DMS 273 (cell line): ENCODE data around the gene WNT4.

ENCODE experiments used
- DNase-seq: peaks from one replicate; lab custom pipeline; 2025; ENCODE audit not compliant: unreplicated experiment; lab: John Stamatoyannopoulos, UW

The WNT4 gene

DNA sequence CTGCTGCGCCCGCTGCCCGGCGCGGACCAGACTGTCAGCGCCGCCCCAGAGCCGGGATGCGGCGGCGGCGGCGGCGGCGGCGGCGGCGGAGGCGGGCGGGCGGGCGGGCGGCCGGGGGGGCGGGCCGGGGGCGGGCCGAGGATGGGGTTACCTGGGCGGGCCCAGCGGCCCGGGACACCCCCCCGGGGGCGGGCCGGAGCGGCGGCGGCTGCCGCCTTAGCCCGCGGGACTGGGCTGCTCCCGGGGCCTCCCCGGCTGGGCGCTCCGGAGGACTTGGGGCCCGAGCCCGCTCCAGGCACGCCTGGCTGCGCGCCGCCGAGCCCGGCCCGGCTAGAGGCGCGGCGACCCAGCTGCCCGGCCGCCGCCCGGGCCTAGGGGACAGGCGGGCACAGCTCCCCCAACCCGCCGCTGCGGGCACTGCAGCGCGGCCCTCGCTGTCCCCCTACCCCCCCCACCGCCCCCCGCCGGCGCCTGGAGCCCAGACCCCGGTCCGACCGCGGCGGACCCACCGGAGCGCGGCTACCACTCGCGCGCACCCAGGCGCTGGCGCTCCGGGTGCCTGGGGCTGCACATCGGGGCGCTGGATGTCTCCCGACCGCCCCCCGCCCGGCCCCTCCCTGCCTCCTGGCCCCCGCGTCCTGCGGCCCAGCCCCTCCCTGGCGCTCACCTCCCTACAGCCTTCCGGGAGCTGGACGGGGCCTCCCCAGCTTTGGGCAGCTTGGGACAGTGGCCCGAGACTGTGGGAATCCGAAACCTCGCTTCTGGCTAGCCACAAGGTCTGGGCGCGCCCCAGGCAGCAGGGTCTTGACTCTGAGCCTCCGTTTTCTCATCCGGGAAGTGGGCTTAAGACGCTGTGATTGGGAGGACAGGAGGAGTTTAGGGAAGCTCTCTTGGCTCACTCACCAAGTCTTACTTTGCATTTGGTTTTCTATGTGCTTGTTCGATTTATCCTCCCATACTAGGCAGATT, at the start of gene WNT4:
Gene WNT4, minus strand, starts transcription at position 33 of the 969 bp plus-strand sequence. CDS start 175 bp downstream, outside the sequence.
- peak; percentile 81 for DNase-seq

DNA sequence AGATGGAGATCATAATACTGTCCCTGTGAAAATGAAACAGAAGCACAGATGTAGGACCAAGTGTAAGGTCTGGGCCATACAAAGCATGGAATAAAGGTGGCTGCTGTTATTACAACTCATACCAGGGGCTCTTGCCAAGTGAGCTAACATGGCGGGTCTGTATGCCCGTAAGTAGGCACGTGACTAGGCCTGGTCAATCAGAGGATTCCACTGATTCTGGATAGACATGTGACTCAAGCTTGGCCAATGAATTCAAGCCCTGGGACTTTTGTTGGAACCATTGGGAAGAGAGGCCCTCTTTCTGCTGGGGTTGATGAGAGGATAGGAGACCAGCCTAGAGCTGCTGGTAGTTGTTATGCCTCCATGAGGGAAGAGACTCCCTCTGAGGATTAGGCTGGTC, 47.8 kb upstream of the WNT4 start:
- no peak for DNase-seq

DNA sequence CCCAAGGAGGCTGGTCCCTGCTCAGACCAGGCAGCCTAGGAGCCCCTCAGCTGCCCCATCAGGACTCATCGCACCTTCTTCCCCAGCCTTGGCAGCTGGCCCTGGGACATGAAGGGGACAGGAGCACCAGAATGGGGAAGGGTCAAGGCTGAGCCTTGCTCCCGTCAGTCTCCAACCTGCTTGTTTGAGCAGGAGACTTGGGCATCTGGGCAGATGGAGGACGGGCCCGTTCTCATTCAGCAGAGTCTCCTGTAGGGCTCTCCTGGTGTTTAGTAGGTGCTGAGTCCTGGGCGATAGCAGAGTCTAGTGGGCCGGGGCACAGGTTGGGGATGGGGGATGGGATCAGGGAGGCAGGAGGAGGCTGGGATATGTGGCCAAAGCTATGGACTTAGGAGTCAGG, 47.4 kb upstream of the WNT4 start:
- DNase-seq = no peak

DNA sequence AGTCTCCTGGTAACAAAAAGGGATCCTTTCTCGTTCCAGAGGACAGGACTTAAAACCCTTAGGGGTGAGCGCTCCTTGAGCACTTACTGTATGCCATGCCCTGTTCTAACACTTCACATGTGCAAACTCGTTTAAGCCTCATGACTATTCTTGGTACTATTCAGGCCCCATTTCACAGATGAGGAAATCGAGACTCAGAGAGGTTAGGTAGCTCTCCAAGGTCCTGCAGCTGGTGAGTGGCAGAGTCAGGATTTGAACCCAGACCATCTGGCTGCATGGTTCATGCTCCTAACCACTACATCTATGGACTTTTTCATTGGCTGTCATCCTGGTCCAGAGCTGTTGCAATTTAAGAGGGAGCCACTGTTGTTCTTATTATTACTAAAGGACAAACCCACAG, 46.7 kb upstream of the WNT4 start:
- DNase-seq = no peak

DNA sequence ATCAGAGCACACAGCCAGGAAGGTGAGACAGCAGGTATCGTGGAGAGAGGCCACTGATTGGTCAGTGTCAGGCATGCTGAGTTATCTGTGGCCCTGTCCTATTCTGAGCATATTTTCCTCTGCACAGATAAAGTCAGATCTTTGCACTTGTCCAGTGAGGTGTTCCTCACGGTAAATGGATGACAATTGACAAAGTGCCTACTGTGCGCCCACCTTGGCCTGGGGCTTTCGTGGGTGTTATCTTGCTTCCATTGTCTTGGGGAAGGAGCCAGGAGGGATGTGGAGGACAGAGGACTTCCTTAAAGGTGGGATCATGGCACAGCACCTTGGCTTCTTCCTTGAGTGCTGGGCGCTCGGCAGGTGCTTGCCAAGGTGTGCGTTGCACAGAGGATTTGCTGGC, 46.0 kb upstream of the WNT4 start:
- DNase-seq = no peak

DNA sequence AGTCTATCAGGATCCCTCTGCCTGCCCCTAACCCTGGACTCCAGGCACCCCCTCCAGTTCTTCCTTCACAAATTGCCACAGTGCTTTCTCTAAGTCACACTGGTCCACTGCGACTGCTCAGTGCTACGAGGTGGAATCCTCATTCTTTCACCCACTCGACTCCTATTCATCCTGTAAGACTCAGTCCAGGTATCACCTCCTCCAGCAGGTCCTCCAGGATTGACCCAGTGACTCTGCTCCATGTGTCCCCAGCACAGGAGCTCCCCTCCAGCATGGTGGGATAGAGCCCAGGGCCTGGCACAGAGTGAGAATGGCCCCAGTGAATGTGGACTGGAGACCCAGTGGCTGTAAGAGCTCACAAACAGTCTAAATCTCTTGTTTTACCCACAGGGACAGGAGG, 45.5 kb upstream of the WNT4 start:
- no peak for DNase-seq

DNA sequence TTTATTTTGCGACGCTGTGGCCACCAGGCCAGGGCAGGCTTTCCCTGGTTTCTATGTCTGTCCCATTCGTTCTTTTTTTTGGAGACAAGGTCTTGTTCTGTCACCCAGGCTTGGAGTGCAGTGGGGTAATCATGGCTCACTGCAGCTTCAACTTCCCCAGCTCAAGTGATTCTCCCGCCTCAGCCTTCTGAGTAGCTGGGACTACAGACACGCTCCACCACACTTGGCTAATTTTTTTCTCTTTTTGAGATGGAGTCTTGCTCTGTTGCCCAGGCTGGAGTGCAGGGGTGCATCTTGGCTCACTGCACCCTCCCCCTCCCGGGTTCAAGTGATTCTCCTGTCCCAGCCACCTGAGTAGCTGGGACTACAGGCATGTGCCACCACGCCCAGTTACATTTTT, 43.4 kb upstream of the WNT4 start:
- no peak for DNase-seq

DNA sequence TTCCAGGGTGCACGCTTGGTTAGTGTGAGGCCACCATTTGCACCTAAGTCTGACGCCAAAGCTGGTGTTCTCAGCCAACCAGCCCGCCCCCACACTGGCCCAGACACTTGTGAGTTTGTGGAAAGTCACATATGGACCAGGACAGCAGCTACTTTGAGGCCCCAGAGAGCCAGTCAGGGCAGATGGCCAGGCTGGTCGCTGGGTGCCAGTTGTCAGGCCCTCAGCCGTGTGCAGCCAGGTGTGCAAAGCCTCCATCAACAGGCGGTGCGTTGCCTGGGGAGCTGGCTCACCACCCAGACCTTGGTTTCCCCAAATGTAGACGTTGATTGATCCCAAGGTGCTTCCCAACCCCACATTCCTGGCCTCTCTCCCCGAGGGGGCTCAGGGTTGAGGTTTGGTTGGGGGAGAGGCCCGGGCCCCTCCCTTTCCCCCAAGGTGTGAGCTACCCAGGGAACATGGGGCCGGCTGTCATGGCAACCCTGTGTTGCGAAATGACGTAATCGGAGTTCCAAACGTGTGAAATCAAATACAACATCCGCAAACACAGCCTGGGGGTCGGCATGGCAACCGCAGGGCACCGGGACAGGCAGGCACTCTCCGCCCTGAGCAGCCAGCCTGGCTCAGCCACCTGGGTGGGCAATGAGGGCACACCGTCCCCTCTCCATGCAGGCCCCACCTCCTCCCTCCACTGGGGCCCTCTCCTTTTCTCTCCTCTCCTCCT, 42.2 kb upstream of the WNT4 start:
- DNase-seq = peak; percentile 89

DNA sequence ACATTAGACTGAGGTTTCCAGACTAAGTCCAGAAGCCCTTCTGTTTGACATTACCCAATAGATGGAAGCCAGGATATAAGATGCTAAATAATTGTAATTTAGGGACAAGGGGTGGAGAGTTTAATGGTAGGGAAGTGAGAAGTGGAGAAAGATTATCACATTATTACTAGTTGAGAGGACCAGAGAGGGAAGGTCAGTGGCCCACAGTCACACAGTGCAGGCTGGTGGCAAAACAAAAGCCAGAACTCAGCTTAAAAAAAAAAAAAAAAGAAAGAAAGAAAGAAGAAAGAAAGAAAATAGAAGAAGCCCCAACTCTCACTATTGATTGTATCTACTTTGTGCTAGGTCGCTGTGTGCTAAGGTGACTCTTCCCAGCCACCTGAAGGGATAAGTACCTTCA, 41.6 kb upstream of the WNT4 start:
- no peak for DNase-seq

DNA sequence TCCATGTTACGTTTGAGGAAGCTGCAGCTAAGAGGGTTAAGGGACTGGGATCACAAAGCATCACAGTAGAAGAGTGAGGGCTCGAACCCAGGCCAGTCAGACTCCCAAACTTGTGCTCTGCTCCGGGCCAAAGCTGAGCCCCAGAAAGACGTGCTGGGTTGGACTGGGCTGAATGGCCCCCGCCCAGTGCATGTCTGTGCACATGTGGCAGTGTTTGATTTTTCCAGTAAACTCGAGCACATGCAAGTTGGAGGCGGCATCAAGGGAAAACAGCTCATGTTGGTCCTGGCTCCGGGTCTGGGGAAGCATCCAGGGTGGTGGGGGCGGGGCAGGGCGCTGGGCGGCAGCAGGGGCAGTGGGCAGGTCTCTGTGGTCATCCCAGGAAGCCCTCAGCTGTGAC, 39.8 kb upstream of the WNT4 start:
- no peak for DNase-seq

DNA sequence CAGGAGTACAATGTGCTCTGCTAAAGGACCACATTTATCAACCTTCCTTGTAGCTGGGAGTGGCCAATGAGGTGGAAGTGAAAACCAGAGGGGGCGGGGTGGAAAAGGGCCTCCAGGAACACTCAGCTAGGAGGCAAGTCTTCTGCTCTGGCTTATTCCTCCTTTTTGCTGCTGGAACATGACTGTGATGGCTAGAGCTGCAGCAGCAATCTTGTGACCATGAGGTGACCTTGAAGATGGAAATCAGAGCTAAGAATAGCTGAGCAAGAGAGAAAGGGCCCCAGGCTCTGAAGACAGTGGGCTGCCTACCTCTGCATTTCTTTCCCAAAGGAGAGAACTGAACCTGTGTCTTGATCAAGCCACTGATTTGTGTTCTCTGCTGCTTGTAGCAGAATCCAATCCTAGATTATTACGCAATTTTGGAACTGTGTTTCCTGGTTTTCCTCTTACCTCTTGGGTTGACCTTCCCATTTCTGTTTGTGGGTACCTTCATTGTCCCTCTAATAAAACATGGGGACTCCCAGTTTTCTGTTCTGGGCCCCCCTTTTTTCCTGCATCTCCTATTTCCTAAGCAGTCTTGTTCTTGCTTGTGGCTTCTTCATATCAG, 36.4 kb upstream of the WNT4 start:
- DNase-seq = no peak

DNA sequence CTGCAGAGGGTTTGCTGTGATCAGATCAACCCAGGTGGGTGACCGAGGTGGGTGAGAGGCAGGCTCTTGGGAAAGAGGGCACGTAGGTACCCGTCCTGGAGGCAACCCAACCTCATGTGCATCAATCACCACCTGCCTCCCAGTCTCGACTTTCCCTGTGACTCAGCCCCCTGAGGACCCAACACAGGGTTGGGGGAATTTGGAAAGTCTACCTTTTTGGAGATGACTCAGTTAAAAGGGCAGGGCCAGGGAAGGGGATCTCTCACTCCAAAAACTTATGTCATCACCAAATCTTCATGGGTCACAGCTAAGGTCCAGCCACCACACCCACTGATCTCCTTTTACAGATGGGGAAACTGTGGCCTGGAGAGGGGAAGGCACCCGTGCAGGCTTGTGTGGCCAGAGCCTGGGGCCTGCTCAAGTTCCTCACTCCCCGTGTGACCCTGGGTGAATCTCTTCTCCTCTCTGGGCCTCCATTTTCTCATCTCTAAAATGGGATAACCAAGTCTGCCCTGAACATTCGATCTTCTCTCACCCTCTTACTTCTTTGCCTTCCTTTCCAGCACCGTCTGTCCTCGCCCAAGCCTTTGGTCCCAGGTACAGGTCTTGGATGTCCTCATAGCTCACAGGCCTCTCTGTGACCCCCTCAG, 34.6 kb upstream of the WNT4 start:
- no peak for DNase-seq

DNA sequence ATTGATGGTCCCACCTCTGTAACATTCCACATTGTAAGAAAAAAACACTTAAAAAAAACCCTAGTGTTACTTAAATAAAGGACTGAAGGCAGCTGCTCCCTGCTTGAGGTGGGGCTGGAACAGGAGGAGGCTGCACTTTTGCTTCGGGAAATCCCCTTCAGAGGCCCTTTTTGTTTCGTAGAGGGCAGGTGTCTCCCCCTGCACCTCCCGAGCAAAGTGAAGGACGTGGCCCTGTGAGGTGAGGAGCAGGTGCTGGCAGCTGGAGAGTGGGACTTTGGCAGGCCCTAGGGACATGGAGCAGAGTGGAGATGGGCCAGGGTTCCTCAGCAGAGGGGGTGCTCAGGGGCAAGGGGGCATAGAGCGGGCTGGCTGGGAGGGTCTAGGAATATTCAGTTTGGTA, 33.4 kb upstream of the WNT4 start:
- DNase-seq = no peak

DNA sequence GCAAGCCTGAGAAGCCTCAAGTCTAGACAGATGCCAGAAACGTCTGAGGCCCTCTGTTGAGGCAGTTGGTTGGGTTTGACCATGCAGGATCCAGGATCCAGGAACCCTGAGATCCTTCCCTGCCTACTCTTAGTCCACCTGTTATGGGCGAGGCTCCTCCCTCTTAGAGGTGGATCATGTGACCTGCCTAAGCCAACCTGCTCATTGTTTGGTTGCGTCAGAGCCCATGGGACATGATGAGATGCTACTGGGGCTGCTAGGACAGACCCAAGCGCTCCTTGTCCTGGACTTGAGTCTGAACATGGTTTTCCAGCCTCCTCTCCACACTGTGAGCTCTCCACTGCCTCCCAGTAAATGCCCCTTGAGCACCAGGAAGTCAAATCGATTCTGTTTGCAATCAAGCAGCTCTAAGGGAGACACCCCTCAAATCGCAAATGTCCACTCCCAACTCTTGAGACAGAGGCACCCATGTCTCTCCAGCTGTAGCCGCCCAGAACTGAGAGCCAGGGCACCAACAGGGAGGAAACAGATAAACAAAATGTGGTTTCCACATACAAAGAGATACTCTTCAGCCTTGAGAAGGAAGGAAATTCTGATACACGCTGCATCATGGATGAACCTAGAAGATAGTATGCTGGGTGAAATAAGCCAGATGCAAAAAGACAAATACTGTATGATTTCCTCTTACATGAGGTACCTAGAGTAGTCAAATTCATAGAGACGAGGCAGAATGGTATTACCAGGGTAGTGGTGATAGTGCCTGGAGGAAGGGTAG, 31.7 kb upstream of the WNT4 start:
- no peak for DNase-seq

DNA sequence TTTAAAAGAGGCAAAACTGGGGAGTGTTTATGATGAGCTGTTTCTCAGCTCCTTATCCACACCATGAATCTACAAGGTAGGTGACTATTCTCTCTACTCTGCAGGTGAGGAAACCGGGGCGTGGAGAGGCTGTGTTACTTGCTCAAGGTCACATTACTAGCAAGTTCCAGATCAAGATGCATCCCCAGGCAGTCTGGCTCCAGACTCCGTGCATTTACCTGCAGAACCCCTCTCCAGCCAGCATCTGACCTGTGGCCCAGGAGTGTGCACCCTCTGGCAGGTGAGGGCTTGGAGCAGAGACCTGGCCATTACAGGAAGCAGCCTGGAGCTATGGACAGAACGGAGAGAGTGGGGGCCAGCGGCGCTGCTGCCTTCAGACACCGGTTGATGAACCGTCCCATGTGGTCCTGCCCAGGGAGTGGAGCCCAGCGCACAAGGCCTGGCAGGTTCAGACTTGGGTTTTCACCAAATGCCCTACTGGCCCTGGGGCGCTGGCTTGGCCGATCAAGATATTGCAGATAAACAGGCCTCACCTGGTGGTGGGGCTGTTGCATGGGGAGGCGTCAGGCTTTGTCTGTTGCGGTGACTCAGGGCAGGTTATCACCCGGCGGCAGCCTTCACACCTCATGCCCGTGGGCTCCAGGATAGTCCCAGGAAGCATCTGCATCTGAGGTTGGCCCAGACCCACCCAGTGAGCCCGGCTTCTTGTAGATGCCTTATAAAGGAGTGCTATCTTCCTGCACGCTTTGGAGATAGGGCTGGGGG, 29.2 kb upstream of the WNT4 start:
- DNase-seq = no peak

DNA sequence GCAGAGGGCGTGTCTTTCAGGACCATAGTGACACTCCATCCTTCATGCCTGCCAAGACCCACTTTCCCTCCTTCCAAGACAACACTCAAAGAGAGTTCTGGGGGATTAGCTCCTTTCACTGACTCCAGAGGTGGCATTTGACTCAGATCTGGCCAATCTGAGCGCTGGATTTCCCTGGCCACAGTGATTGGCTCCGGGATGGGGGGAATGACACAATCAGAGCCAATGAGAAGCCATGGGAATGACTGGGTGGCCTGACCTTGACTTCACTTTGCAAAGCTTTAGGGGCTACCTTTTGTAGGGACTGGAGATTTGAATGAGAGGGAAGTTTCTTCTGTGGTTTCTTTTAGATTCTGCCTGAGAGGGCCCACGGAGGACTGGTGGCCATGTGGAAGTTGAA, 26.9 kb upstream of the WNT4 start:
- no peak for DNase-seq

DNA sequence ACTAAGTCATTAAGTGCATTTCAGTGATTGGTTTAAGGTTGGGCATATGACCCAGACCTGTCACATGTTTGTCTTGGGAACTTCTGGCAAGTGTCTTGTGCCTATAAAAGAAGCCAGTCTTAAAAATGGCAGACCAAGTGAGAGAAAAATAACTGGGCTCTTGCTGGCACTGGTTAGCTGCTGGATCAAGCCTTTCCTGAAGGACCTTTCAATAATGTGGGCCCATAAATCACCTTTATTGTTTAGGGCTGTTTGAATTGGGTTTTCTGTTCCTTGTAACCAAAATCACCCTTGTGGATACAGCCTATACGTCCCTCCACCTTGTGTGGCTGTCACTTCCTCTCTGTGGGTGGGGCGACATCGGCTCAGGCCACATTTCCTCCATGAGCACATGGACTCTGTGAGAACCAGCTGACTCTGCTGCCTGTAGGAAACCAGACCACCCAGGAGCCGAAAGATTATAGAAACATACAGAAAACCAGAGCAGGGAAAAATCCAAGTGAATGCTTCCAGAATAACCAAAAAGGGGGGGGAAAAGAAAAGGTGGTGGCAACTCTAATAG, 25.6 kb upstream of the WNT4 start:
- no peak for DNase-seq

DNA sequence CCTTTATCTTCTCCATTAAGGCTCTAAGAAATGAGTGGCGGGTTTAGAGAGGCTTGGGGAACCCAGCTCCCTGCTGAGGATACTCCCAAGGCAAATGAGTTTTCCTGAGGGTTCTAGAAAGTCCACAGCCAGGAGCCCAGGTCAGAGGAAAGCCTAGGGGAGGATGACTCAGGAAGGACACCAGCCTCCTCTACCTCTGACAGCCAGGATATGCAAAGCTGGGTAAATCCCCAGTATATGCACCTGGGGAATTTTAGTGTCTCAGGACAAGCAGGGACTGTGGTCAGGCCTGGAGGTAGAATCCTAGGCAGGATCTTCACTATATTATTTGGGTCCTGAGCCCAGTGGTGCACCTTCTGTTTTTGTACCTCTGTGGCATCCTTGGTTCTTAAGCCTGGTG, 23.5 kb upstream of the WNT4 start:
- DNase-seq = no peak
